PC-9 (cell line): ENCODE results near the gene CACHD1. TPM values are rescaled to one million over a fixed set of nuclear protein-coding genes. Genes with fewer than 3 reads are reported as not detected.

ENCODE experiments used
- BruUV-seq: library from RNA; stranded (reverse); fragments of 400-500 nt; replicated peaks from 2 replicates; lab custom pipeline; 2021; lab: Mats Ljungman, UMichigan
- CTCF ChIA-PET: fragments of 300-600 bp; sonication (Branson Sonifier 250); formaldehyde crosslinking; loops from one replicate; lab custom pipeline; 2022; ENCODE audit warnings: antibody characterized with exemption; lab: Charles Lee
- POLR2A ChIA-PET: fragments of 300-600 bp; sonication (Branson Sonifier 250); formaldehyde crosslinking; loops from one replicate; lab custom pipeline; 2022; ENCODE audit warnings: antibody characterized with exemption; ENCODE audit not compliant: unreplicated experiment; lab: Charles Lee
- DNase-seq, 2 experiments: peaks; one replicate each; pipeline versions ENCODE4 v3.0.0 to v3.0.0-alpha.2; 2015 to 2022; ENCODE audit warnings: mixed read lengths in 1 of 2
- H2AFZ ChIP-seq: fragments of 200-600 bp; sonication (generic); 2 replicates; pipeline ENCODE4 v1.8.1; 2017; ENCODE audit warnings: antibody characterized with exemption
- H3F3A ChIP-seq: fragments of 200-600 bp; sonication (generic); 2 replicates; pipeline ENCODE4 v1.8.1; 2017; ENCODE audit warnings: antibody characterized with exemption, mild to moderate bottlenecking, low read depth; ENCODE audit not compliant: insufficient read depth
- H3K27ac ChIP-seq: fragments of 200-600 bp; sonication (generic); 2 replicates; pipeline ENCODE4 v1.6.1; 2016; ENCODE audit warnings: mixed run types
- H3K27me3 ChIP-seq: fragments of 200-600 bp; sonication (generic); 2 replicates; pipeline ENCODE4 v1.6.1; 2016; ENCODE audit warnings: low read depth, mixed run types; ENCODE audit not compliant: insufficient read depth
- H3K36me3 ChIP-seq: fragments of 200-600 bp; sonication (generic); 2 replicates; pipeline ENCODE4 v1.6.1; 2016; ENCODE audit warnings: low read depth, mixed run types
- H3K4me1 ChIP-seq: fragments of 200-600 bp; sonication (generic); replicated peaks from 2 replicates; pipeline ENCODE4 v1.6.1; 2016; ENCODE audit warnings: mixed run types; ENCODE audit not compliant: insufficient read depth
- H3K4me2 ChIP-seq: fragments of 200-600 bp; sonication (generic); 2 replicates; pipeline ENCODE4 v1.6.1; 2017; ENCODE audit warnings: mixed run types
- H3K4me3 ChIP-seq: fragments of 200-600 bp; sonication (generic); 2 replicates; pipeline ENCODE4 v1.6.1; 2016; ENCODE audit warnings: mixed run types
- H3K79me2 ChIP-seq: fragments of 200-600 bp; sonication (generic); 2 replicates; pipeline ENCODE4 v1.6.1; 2017; ENCODE audit warnings: low read depth, mixed run types
- H3K9me2 ChIP-seq: fragments of 200-600 bp; sonication (generic); 2 replicates; pipeline ENCODE4 v1.8.1; 2017; ENCODE audit warnings: mild to moderate bottlenecking; ENCODE audit not compliant: insufficient read depth
- H3K9me3 ChIP-seq: fragments of 200-600 bp; sonication (generic); 2 replicates; pipeline ENCODE4 v1.8.1; 2016; ENCODE audit warnings: low read depth; ENCODE audit not compliant: insufficient read depth
- H4K20me1 ChIP-seq: fragments of 200-600 bp; sonication (generic); 2 replicates; pipeline ENCODE4 v1.8.1; 2017; ENCODE audit not compliant: insufficient read depth
- EZH2 ChIP-seq: fragments of 200-600 bp; sonication (generic); IDR thresholded peaks from 2 replicates; pipeline ENCODE4 v1.8.0; 2017; ENCODE audit warnings: antibody characterized with exemption, low read depth
- intact Hi-C: fragments of 100-400 bp; cut with micrococcal nuclease; formaldehyde crosslinking; loops from one replicate; pipeline ENCODE4 v1.10.0; 2022; ENCODE audit not compliant: unreplicated experiment
- total RNA-seq: library from RNA; stranded (reverse); gene quantifications from 2 replicates; pipeline ENCODE4 v1.2.3, GENCODE V29; 2021
- TF ChIP-seq, protein P1 (sequence below): fragments of 200-600 bp; sonication (generic); conservative IDR thresholded peaks from 2 replicates; pipeline ENCODE4 v1.6.1; 2017; ENCODE audit warnings: mixed run types, antibody characterized with exemption, mild to moderate bottlenecking, moderate library complexity

CACHD1 gene
- total RNA-seq, 1 experiment from 2014 or later = 3.1 TPM

DNA sequence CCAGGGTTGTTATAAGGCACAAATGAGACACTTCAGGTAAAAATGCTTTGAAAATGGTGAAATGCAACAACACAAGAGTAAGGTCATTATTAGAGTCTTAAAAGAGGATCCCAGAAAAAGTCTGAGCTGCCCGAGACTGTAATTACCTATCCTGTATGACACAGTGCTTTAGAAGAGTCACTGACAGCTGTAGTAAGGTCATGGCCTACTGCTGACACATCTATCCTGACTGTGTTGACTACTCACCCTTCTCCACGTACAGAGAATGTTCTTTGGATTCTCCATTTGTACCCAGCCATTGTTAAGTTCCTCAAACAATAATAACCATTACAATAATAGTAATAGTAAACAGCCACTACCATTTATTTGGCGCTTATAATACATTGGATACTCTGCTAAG is 104.4 kb downstream of the CACHD1 start:
- H4K20me1 ChIP-seq = no peaks in the 10 kb centered on the region
- H3K27ac ChIP-seq = no peak overlapping the region
- H3K4me2 ChIP-seq = no peak overlapping the region
- intact Hi-C loops = no loop called here
- POLR2A ChIA-PET = no interaction called here
- no peaks in the 10 kb centered on the region for H3K27me3 ChIP-seq
- H3K36me3 ChIP-seq = no peaks in the 10 kb centered on the region
- no TSS peak for BruUV-seq
- H3K9me2 ChIP-seq = no peaks in the 10 kb centered on the region
- CTCF ChIA-PET = no interaction called here
- H3K79me2 ChIP-seq = no peaks in the 10 kb centered on the region
- H2AFZ ChIP-seq = no peak overlapping the region
- no peak for DNase-seq
- no peak overlapping the region for H3K4me3 ChIP-seq
- H3K4me1 ChIP-seq = no peaks in the 10 kb centered on the region
- no peak for TF ChIP-seq EZH2
- TF ChIP-seq, protein P1, sequence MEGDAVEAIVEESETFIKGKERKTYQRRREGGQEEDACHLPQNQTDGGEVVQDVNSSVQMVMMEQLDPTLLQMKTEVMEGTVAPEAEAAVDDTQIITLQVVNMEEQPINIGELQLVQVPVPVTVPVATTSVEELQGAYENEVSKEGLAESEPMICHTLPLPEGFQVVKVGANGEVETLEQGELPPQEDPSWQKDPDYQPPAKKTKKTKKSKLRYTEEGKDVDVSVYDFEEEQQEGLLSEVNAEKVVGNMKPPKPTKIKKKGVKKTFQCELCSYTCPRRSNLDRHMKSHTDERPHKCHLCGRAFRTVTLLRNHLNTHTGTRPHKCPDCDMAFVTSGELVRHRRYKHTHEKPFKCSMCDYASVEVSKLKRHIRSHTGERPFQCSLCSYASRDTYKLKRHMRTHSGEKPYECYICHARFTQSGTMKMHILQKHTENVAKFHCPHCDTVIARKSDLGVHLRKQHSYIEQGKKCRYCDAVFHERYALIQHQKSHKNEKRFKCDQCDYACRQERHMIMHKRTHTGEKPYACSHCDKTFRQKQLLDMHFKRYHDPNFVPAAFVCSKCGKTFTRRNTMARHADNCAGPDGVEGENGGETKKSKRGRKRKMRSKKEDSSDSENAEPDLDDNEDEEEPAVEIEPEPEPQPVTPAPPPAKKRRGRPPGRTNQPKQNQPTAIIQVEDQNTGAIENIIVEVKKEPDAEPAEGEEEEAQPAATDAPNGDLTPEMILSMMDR = no peak
- H3K9me3 ChIP-seq = no peaks in the 10 kb centered on the region
- no peaks in the 10 kb centered on the region for H3F3A ChIP-seq

DNA sequence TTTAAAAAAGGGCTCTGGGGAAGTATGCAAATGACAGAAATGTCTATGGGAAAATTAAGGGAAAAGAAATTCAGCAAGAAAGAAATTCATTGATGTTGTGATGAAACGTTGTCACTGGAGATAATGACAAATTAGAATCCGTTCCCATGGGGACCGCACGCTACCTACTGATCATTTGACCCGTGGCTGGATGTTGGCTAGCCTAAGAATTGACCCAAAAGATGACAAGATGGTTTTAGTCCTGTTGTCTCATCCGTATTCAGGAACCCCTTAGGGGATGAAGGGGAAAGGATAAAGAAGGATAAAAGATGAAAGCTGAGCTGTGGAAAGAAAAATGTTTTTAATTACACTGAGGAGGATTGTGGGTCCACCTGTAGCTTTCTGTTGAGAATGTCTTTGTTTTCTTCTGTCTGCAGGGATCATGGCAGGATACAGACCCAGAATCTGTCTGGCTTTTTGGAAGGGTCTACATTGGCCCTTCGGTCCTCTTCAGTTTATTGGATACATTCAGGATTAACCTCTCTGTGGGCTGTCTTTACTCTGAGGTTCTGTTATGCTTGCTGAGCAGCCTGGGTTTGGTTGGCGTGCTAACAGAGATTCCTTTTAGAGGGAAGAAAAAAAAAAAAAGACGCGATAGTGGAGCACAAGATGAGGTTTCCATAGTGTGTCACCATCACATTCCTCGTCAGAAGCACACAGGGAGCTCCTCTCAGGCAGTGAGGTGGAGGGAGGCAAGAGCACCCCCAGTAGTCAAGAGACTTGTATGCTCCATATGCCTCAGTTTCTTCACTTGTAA is 106.2 kb downstream of the CACHD1 start:
- no peaks in the 10 kb centered on the region for H3K4me1 ChIP-seq
- ChIA-PET POLR2A (no interaction called here), CTCF (no interaction called here)
- no peaks in the 10 kb centered on the region for H3K79me2 ChIP-seq
- no peaks in the 10 kb centered on the region for H3K9me3 ChIP-seq
- no peaks in the 10 kb centered on the region for H3K27me3 ChIP-seq
- no peak for TF ChIP-seq EZH2
- TF ChIP-seq, protein P1 = no peak
- no TSS peak for BruUV-seq
- no peak overlapping the region for H2AFZ ChIP-seq
- intact Hi-C loops = no loop called here
- H3K4me3 ChIP-seq = no peak overlapping the region
- H4K20me1 ChIP-seq = no peaks in the 10 kb centered on the region
- no peaks in the 10 kb centered on the region for H3K9me2 ChIP-seq
- H3K36me3 ChIP-seq = no peaks in the 10 kb centered on the region
- no peak overlapping the region for H3K27ac ChIP-seq
- H3K4me2 ChIP-seq = no peak overlapping the region
- no peak for DNase-seq
- no peaks in the 10 kb centered on the region for H3F3A ChIP-seq

GRCh38 chr1:64578270-64578973 is 108.5 kb downstream of the CACHD1 start:
- no peaks in the 10 kb centered on the region for H3K9me3 ChIP-seq
- no peak overlapping the region for H3K4me2 ChIP-seq
- BruUV-seq = no TSS peak
- intact Hi-C loops = no loop called here
- no peak overlapping the region for H3K27ac ChIP-seq
- no peaks in the 10 kb centered on the region for H3K79me2 ChIP-seq
- no peaks in the 10 kb centered on the region for H3K9me2 ChIP-seq
- H4K20me1 ChIP-seq = no peaks in the 10 kb centered on the region
- POLR2A ChIA-PET = no interaction called here
- no peaks in the 10 kb centered on the region for H3K4me1 ChIP-seq
- no peak for DNase-seq
- no peak overlapping the region for H3K4me3 ChIP-seq
- CTCF ChIA-PET = no interaction called here
- TF ChIP-seq EZH2 = no peak
- TF ChIP-seq, protein P1 = no peak
- H3K36me3 ChIP-seq = no peaks in the 10 kb centered on the region
- H2AFZ ChIP-seq = no peak overlapping the region
- H3F3A ChIP-seq = no peaks in the 10 kb centered on the region
- no peaks in the 10 kb centered on the region for H3K27me3 ChIP-seq
